Neural cell (in vitro differentiated cells): ENCODE data around the gene PCED1B. TPM values are rescaled to one million over a fixed set of nuclear protein-coding genes. Genes with fewer than 3 reads are reported as not detected.

Experiments used
- H2AFZ ChIP-seq: fragments of 200-600, 300-800 bp; sonication (generic), shearing (Covaris generic); 2 replicates; pipeline ENCODE4 v1.6.0; 2014; ENCODE audit warnings: low read depth, mild to moderate bottlenecking, antibody characterized with exemption, low read length, moderate library complexity
- H3F3A ChIP-seq: fragments of 200-600 bp; shearing (Covaris generic); 2 replicates; pipeline ENCODE4 v1.6.1; 2016; ENCODE audit warnings: mild to moderate bottlenecking, moderate library complexity, mixed read lengths, antibody characterized with exemption, low read length; ENCODE audit not compliant: insufficient read depth, poor library complexity, severe bottlenecking
- H3K27ac ChIP-seq: fragments of 200-600, 300-800 bp; sonication (generic), shearing (Covaris generic); 2 replicates; pipeline ENCODE4 v1.5.1; 2014; ENCODE audit warnings: mild to moderate bottlenecking, low read length, moderate library complexity
- H3K27me3 ChIP-seq: fragments of 300-800, 200-600 bp; sonication (generic), shearing (Covaris generic); 2 replicates; pipeline ENCODE4 v1.6.0; 2014; ENCODE audit warnings: mild to moderate bottlenecking, low read depth, low read length, moderate library complexity; ENCODE audit not compliant: insufficient read depth
- H3K36me3 ChIP-seq: fragments of 300-800, 200-600 bp; sonication (generic), shearing (Covaris generic); 2 replicates; pipeline ENCODE4 v1.5.1; 2014; ENCODE audit warnings: mild to moderate bottlenecking, antibody characterized with exemption, low read length, moderate library complexity; ENCODE audit not compliant: insufficient read depth
- H3K4me2 ChIP-seq: fragments of 300-800, 200-600 bp; sonication (generic), shearing (Covaris generic); 2 replicates; pipeline ENCODE4 v1.6.0; 2014; ENCODE audit warnings: mild to moderate bottlenecking, low read length
- H3K4me3 ChIP-seq: fragments of 300-800, 200-600 bp; sonication (generic), shearing (Covaris generic); 2 replicates; pipeline ENCODE4 v1.5.1; 2014; ENCODE audit warnings: mild to moderate bottlenecking, low read length, moderate library complexity
- H3K79me2 ChIP-seq: fragments of 200-600 bp; shearing (Covaris generic); replicated peaks from 2 replicates; pipeline ENCODE4 v1.6.0; 2014; ENCODE audit warnings: mild to moderate bottlenecking, low read length, moderate library complexity; ENCODE audit not compliant: insufficient read depth
- H3K9ac ChIP-seq: fragments of 300-800, 200-600 bp; sonication (generic), shearing (Covaris generic); 2 replicates; pipeline ENCODE4 v1.6.1; 2016; ENCODE audit warnings: mild to moderate bottlenecking, low read length, mixed read lengths
- H3K9me2 ChIP-seq: fragments of 200-600 bp; shearing (Covaris generic); 2 replicates; pipeline ENCODE4 v1.6.1; 2016; ENCODE audit warnings: mild to moderate bottlenecking, low read length, mixed read lengths; ENCODE audit not compliant: insufficient read depth
- H3K9me3 ChIP-seq: fragments of 200-600, 300-800 bp; sonication (generic), shearing (Covaris generic); 2 replicates; pipeline ENCODE4 v1.6.1; 2016; ENCODE audit warnings: mild to moderate bottlenecking, mixed run types, low read length, moderate library complexity, mixed read lengths
- H4K20me1 ChIP-seq: fragments of 200-600 bp; shearing (Covaris generic); 2 replicates; pipeline ENCODE4 v1.6.1; 2016; ENCODE audit warnings: mild to moderate bottlenecking, mixed run types; ENCODE audit not compliant: insufficient read depth
- EP300 ChIP-seq: fragments of 450-650 bp; conservative IDR thresholded peaks from 2 replicates; pipeline ENCODE4 v1.6.1; 2014; ENCODE audit warnings: antibody characterized with exemption, mild to moderate bottlenecking, moderate library complexity; ENCODE audit not compliant: poor library complexity, severe bottlenecking
- EZH2 ChIP-seq: fragments of 200-600, 300-800 bp; shearing (Covaris generic), sonication (generic); IDR thresholded peaks from 2 replicates; pipeline ENCODE4 v1.6.1; 2014; ENCODE audit warnings: antibody characterized with exemption, low read length, borderline replicate concordance, mild to moderate bottlenecking; ENCODE audit not compliant: insufficient read depth, poor library complexity, severe bottlenecking
- MXI1 ChIP-seq: fragments of 450-650 bp; conservative IDR thresholded peaks from 2 replicates; pipeline ENCODE4 v1.6.1; 2014; ENCODE audit warnings: antibody characterized with exemption, mild to moderate bottlenecking; ENCODE audit not compliant: poor library complexity, severe bottlenecking
- POLR2AphosphoS5 ChIP-seq: IDR thresholded peaks from 2 replicates; pipeline ENCODE4 v1.6.1; 2012
- RAD21 ChIP-seq: fragments of 450-650 bp; conservative IDR thresholded peaks from 2 replicates; pipeline ENCODE4 v1.6.1; 2014; ENCODE audit warnings: antibody characterized with exemption, mild to moderate bottlenecking, moderate library complexity
- SMC3 ChIP-seq: fragments of 450-650 bp; conservative IDR thresholded peaks from 2 replicates; pipeline ENCODE4 v1.6.1; 2014; ENCODE audit warnings: antibody characterized with exemption, mild to moderate bottlenecking, moderate library complexity; ENCODE audit not compliant: poor library complexity
- TAF1 ChIP-seq: IDR thresholded peaks from 2 replicates; pipeline ENCODE4 v1.6.1; 2012; ENCODE audit warnings: low read depth
- polyA plus RNA-seq: library from polyadenylated mRNA; depleted of rRNA; stranded (reverse); fragments of >200 nt; gene quantifications from 2 replicates; pipeline ENCODE4 v1.2.3, GENCODE V29; 2014
- TF ChIP-seq, protein P1 (sequence below): fragments of 450-650 bp; IDR thresholded peaks from 2 replicates; pipeline ENCODE4 v1.5.1; 2014; ENCODE audit warnings: antibody characterized with exemption, mild to moderate bottlenecking, moderate library complexity; ENCODE audit not compliant: poor library complexity, severe bottlenecking
- TF ChIP-seq, protein P2 (sequence below): IDR thresholded peaks from 2 replicates; pipeline ENCODE4 v1.6.1; 2012; ENCODE audit warnings: borderline replicate concordance

PCED1B gene
- polyA plus RNA-seq, 1 donor from 2014 or later: not detected

DNA sequence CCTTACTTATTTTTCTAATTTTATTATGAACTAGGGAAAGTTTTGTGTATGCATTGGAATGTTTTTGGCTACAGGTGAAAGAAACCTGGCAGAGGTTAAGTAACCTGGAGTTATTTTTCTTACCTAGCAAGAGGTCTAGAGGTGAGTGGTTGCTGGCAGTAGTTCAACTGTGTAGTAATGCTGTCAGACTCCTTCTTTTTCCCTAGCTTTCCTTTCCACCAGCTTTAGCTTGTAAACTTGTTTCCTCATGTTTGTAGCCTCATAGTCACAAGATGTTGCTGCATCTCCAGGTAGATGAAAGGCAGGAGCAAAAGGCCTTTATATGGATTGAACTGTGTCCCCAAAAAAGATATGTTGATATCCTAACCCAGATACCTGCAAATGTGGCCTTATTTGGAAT, 105.4 kb downstream of the PCED1B start:
- Histone ChIP-seq H3F3A (no peaks in the 10 kb centered on the region), H3K4me3 (no peak overlapping the region), H3K4me2 (no peak overlapping the region), H3K36me3 (no peaks in the 10 kb centered on the region), H3K79me2 (no peaks in the 10 kb centered on the region), H2AFZ (no peak overlapping the region), H3K27ac (no peak overlapping the region), H3K9ac (no peak overlapping the region), H3K9me3 (no peaks in the 10 kb centered on the region), H3K27me3 (no peaks in the 10 kb centered on the region), H4K20me1 (no peaks in the 10 kb centered on the region), H3K9me2 (no peaks in the 10 kb centered on the region)
- TF ChIP-seq EZH2 (no peak), MXI1 (no peak), EP300 (no peak), TAF1 (no peak), POLR2AphosphoS5 (no peak), RAD21 (no peak), SMC3 (no peak)
- TF ChIP-seq, protein P1, sequence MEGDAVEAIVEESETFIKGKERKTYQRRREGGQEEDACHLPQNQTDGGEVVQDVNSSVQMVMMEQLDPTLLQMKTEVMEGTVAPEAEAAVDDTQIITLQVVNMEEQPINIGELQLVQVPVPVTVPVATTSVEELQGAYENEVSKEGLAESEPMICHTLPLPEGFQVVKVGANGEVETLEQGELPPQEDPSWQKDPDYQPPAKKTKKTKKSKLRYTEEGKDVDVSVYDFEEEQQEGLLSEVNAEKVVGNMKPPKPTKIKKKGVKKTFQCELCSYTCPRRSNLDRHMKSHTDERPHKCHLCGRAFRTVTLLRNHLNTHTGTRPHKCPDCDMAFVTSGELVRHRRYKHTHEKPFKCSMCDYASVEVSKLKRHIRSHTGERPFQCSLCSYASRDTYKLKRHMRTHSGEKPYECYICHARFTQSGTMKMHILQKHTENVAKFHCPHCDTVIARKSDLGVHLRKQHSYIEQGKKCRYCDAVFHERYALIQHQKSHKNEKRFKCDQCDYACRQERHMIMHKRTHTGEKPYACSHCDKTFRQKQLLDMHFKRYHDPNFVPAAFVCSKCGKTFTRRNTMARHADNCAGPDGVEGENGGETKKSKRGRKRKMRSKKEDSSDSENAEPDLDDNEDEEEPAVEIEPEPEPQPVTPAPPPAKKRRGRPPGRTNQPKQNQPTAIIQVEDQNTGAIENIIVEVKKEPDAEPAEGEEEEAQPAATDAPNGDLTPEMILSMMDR: no peak
- TF ChIP-seq, protein P2, sequence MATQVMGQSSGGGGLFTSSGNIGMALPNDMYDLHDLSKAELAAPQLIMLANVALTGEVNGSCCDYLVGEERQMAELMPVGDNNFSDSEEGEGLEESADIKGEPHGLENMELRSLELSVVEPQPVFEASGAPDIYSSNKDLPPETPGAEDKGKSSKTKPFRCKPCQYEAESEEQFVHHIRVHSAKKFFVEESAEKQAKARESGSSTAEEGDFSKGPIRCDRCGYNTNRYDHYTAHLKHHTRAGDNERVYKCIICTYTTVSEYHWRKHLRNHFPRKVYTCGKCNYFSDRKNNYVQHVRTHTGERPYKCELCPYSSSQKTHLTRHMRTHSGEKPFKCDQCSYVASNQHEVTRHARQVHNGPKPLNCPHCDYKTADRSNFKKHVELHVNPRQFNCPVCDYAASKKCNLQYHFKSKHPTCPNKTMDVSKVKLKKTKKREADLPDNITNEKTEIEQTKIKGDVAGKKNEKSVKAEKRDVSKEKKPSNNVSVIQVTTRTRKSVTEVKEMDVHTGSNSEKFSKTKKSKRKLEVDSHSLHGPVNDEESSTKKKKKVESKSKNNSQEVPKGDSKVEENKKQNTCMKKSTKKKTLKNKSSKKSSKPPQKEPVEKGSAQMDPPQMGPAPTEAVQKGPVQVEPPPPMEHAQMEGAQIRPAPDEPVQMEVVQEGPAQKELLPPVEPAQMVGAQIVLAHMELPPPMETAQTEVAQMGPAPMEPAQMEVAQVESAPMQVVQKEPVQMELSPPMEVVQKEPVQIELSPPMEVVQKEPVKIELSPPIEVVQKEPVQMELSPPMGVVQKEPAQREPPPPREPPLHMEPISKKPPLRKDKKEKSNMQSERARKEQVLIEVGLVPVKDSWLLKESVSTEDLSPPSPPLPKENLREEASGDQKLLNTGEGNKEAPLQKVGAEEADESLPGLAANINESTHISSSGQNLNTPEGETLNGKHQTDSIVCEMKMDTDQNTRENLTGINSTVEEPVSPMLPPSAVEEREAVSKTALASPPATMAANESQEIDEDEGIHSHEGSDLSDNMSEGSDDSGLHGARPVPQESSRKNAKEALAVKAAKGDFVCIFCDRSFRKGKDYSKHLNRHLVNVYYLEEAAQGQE: no peak

DNA sequence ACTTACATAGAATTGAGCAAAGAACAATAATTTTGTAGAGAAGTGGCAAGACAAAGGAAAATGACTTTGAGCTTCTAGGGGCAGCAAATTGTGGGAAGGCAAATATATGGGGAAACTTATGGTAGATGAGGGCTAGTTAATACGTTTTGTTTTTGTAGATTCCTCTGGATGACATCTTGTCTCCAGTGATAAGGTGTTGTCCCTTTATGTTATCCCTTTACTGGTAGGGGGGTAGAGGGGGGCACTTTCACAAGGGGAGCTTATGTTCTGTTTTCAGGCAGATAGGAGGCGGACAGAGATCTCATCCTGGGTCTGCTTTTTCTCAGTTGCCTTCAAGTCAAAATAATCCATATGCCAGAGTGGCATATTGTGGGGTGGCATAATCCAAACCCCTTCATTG, 106.8 kb downstream of the PCED1B start:
- no peak overlapping the region for H3K4me2 ChIP-seq
- no peak overlapping the region for H3K27ac ChIP-seq
- H3K9me3 ChIP-seq: no peaks in the 10 kb centered on the region
- TF ChIP-seq MXI1: no peak
- TF ChIP-seq, protein P2: no peak
- TF ChIP-seq RAD21: no peak
- TF ChIP-seq POLR2AphosphoS5: no peak
- TF ChIP-seq TAF1: no peak
- TF ChIP-seq EZH2: no peak
- TF ChIP-seq EP300: no peak
- no peak for TF ChIP-seq SMC3
- TF ChIP-seq, protein P1: no peak
- H3K4me3 ChIP-seq: no peak overlapping the region
- H3K9ac ChIP-seq: no peak overlapping the region
- H4K20me1 ChIP-seq: no peaks in the 10 kb centered on the region
- H3K79me2 ChIP-seq: no peaks in the 10 kb centered on the region
- no peaks in the 10 kb centered on the region for H3K36me3 ChIP-seq
- H3K9me2 ChIP-seq: no peaks in the 10 kb centered on the region
- H2AFZ ChIP-seq: no peak overlapping the region
- H3K27me3 ChIP-seq: no peaks in the 10 kb centered on the region
- no peaks in the 10 kb centered on the region for H3F3A ChIP-seq
